HepG2 (cell line): ENCODE results near the gene ANKRD11.

Experiments used
- ELF4 ChIP-seq: sonication (generic); formaldehyde crosslinking; IDR thresholded peaks from 2 replicates; pipeline ENCODE4 v1.5.0; 2020; ENCODE audit warnings: missing genetic modification reagents, mild to moderate bottlenecking, moderate library complexity, borderline replicate concordance
- FIP1L1 ChIP-seq: fragments of 200-400 bp; formaldehyde crosslinking; IDR thresholded peaks from 2 replicates; pipeline ENCODE4 v1.6.1; 2018; ENCODE audit warnings: low read depth, mild to moderate bottlenecking, low read length, moderate library complexity, borderline replicate concordance; ENCODE audit not compliant: insufficient read depth
- KAT2B ChIP-seq: fragments of 150-350 bp; IDR thresholded peaks from 2 replicates; pipeline ENCODE4 v1.6.1; 2014; ENCODE audit warnings: low read depth, low read length, borderline replicate concordance
- KAT8 ChIP-seq: IDR thresholded peaks from 2 replicates; pipeline ENCODE4 v1.6.1; 2016; ENCODE audit warnings: missing genetic modification reagents, missing compliant biosample characterization
- KDM4B ChIP-seq: sonication (generic); formaldehyde crosslinking; IDR thresholded peaks from 2 replicates; pipeline ENCODE4 v1.4.0; 2020; ENCODE audit warnings: missing genetic modification reagents
- NR1H2 ChIP-seq: sonication (generic); formaldehyde crosslinking; IDR thresholded peaks from 2 replicates; pipeline ENCODE4 v1.8.1; 2022; ENCODE audit warnings: low read depth, missing genetic modification reagents, borderline replicate concordance
- POLR2AphosphoS5 ChIP-seq: IDR thresholded peaks from 2 replicates; pipeline ENCODE4 v1.6.1; 2012; ENCODE audit warnings: low read depth, low read length
- TARDBP ChIP-seq: sonication (generic); formaldehyde crosslinking; IDR thresholded peaks from 2 replicates; pipeline ENCODE4 v1.8.0; 2022; ENCODE audit warnings: mild to moderate bottlenecking, missing genetic modification reagents
- ZBTB1 ChIP-seq: sonication (generic); formaldehyde crosslinking; IDR thresholded peaks from 2 replicates; pipeline ENCODE4 v1.4.0; 2020; ENCODE audit warnings: missing genetic modification reagents, borderline replicate concordance
- ZNF501 ChIP-seq: sonication (generic); formaldehyde crosslinking; IDR thresholded peaks from 2 replicates; pipeline ENCODE4 v1.5.1; 2020; ENCODE audit warnings: mild to moderate bottlenecking, moderate library complexity, missing genetic modification reagents
- ZSCAN31 ChIP-seq: sonication (generic); formaldehyde crosslinking; IDR thresholded peaks from 2 replicates; pipeline ENCODE4 v1.5.0; 2020; ENCODE audit warnings: low read depth, mild to moderate bottlenecking, missing genetic modification reagents
- TF ChIP-seq, protein P1 (sequence below): sonication (generic); formaldehyde crosslinking; IDR thresholded peaks from 2 replicates; pipeline ENCODE4 v1.5.0; 2020; ENCODE audit warnings: mild to moderate bottlenecking, missing genetic modification reagents, moderate library complexity
- TF ChIP-seq, protein P2 (sequence below): IDR thresholded peaks from 2 replicates; pipeline ENCODE4 v1.6.1; 2012; ENCODE audit warnings: inconsistent platforms
- TF ChIP-seq, protein P3 (sequence below): sonication (generic); formaldehyde crosslinking; IDR thresholded peaks from 2 replicates; pipeline ENCODE4 v1.4.0; 2020; ENCODE audit warnings: mild to moderate bottlenecking, low read depth, missing genetic modification reagents

DNA sequence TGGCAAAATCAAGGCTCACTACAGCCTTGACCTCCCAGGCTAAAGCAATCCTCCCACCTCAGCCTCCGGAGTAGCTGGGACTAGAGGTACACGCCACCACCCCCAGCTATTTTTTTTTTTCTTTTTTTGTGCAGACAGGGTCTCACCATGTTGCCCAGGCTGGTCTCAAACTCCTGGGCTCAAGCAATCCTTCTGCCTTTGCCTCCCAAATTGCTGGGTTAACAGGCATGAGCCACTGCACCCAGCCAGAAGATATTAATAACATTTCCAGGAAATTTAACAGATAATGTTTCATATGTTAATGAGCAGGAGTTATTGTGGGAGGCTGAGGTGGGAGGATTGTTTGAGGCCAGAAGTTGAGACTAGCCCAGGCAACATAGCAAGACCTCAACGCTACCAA is 9.4 kb upstream of the ANKRD11 start:
- TF ChIP-seq, protein P1, sequence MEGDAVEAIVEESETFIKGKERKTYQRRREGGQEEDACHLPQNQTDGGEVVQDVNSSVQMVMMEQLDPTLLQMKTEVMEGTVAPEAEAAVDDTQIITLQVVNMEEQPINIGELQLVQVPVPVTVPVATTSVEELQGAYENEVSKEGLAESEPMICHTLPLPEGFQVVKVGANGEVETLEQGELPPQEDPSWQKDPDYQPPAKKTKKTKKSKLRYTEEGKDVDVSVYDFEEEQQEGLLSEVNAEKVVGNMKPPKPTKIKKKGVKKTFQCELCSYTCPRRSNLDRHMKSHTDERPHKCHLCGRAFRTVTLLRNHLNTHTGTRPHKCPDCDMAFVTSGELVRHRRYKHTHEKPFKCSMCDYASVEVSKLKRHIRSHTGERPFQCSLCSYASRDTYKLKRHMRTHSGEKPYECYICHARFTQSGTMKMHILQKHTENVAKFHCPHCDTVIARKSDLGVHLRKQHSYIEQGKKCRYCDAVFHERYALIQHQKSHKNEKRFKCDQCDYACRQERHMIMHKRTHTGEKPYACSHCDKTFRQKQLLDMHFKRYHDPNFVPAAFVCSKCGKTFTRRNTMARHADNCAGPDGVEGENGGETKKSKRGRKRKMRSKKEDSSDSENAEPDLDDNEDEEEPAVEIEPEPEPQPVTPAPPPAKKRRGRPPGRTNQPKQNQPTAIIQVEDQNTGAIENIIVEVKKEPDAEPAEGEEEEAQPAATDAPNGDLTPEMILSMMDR (CRISPR knock-in tag) = no peak
- TF ChIP-seq ELF4 (CRISPR knock-in tag) (no peak), ZNF501 (no peak), ZSCAN31 (CRISPR knock-in tag) (no peak), NR1H2 (CRISPR knock-in tag) (no peak), ZBTB1 (CRISPR knock-in tag) (no peak), POLR2AphosphoS5 (no peak), KDM4B (no peak), TARDBP (CRISPR knock-in tag) (no peak), KAT2B (no peak), FIP1L1 (no peak), KAT8 (CRISPR knock-in tag) (no peak)
- TF ChIP-seq, protein P2, sequence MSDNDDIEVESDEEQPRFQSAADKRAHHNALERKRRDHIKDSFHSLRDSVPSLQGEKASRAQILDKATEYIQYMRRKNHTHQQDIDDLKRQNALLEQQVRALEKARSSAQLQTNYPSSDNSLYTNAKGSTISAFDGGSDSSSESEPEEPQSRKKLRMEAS = no peak
- TF ChIP-seq, protein P3, sequence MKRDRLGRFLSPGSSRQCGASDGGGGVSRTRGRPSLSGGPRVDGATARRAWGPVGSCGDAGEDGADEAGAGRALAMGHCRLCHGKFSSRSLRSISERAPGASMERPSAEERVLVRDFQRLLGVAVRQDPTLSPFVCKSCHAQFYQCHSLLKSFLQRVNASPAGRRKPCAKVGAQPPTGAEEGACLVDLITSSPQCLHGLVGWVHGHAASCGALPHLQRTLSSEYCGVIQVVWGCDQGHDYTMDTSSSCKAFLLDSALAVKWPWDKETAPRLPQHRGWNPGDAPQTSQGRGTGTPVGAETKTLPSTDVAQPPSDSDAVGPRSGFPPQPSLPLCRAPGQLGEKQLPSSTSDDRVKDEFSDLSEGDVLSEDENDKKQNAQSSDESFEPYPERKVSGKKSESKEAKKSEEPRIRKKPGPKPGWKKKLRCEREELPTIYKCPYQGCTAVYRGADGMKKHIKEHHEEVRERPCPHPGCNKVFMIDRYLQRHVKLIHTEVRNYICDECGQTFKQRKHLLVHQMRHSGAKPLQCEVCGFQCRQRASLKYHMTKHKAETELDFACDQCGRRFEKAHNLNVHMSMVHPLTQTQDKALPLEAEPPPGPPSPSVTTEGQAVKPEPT (CRISPR knock-in tag) = no peak
